Urothelium cell line (cell line): ENCODE data around the gene SEPTIN12.
"Not testable (repeated sequence)": the region's sequence is repeated elsewhere in the genome, so short reads cannot be mapped to it uniquely, and the experiment has no call there.

Experiments used
- DNase-seq: peaks from one replicate; pipeline ENCODE4 v3.0.0; 2011; ENCODE audit warnings: low spot score, mixed read lengths
- FAIRE-seq: peaks from 2 replicates; lab custom pipeline; 2011; peaks lifted over from hg19 to GRCh38; lab: Jason Lieb, UNC

Gene SEPTIN12

GRCh38 chr16:4785758-4786433 is 2.2 kb downstream of the SEPTIN12 start:
- FAIRE-seq, result no peak

GRCh38 chr16:4784444-4784987 is 3.6 kb downstream of the SEPTIN12 start:
- not testable (repeated sequence) for DNase-seq, FAIRE-seq

More at GRCh38 chr16:4785758-4786433, 2.2 kb downstream of the SEPTIN12 start:
- no peak for DNase-seq

GRCh38 chr16:4783951-4784336 is 4.2 kb downstream of the SEPTIN12 start:
- DNase-seq (no peak), FAIRE-seq (no peak)

GRCh38 chr16:4783251-4783950 is 4.7 kb downstream of the SEPTIN12 start:
- DNase-seq (no peak), FAIRE-seq (no peak)

- DNase-seq (peak; percentile 27), FAIRE-seq (no peak)
Observed at GRCh38 chr16:4780235-4780634, 7.9 kb downstream of the SEPTIN12 start.

- DNase-seq, result no peak
- no peak for FAIRE-seq
Observed at GRCh38 chr16:4778050-4778392, 10.1 kb downstream of the SEPTIN12 start.

GRCh38 chr16:4777339-4778049 is 10.7 kb downstream of the SEPTIN12 start:
- FAIRE-seq, result no peak
- DNase-seq, result no peak

- FAIRE-seq, result no peak
- DNase-seq, result no peak
Observed at GRCh38 chr16:4776141-4776705, 11.9 kb downstream of the SEPTIN12 start.

- no peak for DNase-seq
- no peak for FAIRE-seq
Observed at GRCh38 chr16:4775005-4775404, 13.1 kb downstream of the SEPTIN12 start.

- FAIRE-seq (no peak), DNase-seq (no peak)
Observed at GRCh38 chr16:4772351-4772750, 15.8 kb downstream of the SEPTIN12 start.

- no peak for DNase-seq
- FAIRE-seq, result no peak
Observed at GRCh38 chr16:4771646-4772045, 16.5 kb downstream of the SEPTIN12 start.

GRCh38 chr16:4769306-4769638 is 18.9 kb downstream of the SEPTIN12 start:
- FAIRE-seq (no peak), DNase-seq (no peak)

GRCh38 chr16:4768549-4769305 is 19.4 kb downstream of the SEPTIN12 start:
- FAIRE-seq (peak; percentile 93), DNase-seq (peak; percentile 98)

- FAIRE-seq, result no peak
- DNase-seq, result no peak
Observed at GRCh38 chr16:4767872-4768548, 20.1 kb downstream of the SEPTIN12 start.

- DNase-seq (peak; percentile 97), FAIRE-seq (peak; percentile 97)
Observed at GRCh38 chr16:4766875-4767628, 21.1 kb downstream of the SEPTIN12 start, which contains the start of gene ZNF500. Gene ZNF500, minus strand, starts transcription at chr16:4767162. Its CDS starts 1,184 bp downstream, at chr16:4765978.

GRCh38 chr16:4765511-4766474 is 22.4 kb downstream of the SEPTIN12 start:
- FAIRE-seq (no peak), DNase-seq (no peak)

- no peak for DNase-seq
- FAIRE-seq, result no peak
Observed at GRCh38 chr16:4763791-4764190, 24.4 kb downstream of the SEPTIN12 start.

- no peak for FAIRE-seq
- no peak for DNase-seq
Observed at GRCh38 chr16:4762205-4762604, 25.9 kb downstream of the SEPTIN12 start.
